Stimulated activated CD4-positive, alpha-beta T cell treated with anti-CD3 and anti-CD28 coated beads, TNF-alpha, amount 100 ng/mL, for 48 hours (primary cell): Measurements from ENCODE around the gene UNC5C.

ENCODE experiments used
- DNase-seq, 3 donors: peaks; one replicate each; pipeline ENCODE4 v3.0.0-alpha.2; 2020; ENCODE audit warnings: low read depth in 3 of 3

UNC5C gene

DNA sequence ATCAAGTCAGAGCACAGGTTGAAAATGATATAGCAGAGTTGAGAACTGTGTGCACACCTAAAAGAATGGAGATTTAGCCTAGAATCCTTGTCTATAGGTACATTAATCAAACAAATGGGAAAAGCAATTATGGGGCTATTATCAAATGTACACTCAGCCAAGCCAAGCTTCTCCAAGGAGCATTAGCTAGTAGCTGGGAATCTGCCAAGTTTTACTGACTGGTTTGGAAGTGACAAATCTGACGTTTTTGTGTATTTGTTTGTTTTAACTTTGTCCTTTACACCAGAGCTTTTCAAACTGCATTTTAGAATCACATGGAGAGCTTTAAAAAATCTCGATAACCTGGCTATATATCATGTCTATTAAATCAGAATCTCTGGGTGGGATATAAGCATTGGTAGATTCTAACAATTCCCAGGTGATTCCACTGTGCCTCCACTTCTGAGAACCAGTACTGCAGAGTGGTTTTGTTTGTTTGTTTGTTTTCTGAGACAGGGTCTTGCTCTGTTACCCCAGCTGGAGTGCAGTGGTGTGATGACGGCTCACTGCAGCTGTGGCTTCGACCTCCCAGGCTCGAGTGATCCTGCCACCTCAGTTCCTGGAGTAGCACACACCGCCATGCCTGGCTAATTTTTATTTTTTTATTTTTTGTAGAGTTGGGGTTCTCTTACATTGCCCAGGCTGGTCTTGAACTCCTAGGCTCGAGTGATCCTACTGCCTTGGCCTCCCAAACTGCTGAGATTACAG lies 279.8 kb downstream of the UNC5C start:
- DNase-seq: no peak

DNA sequence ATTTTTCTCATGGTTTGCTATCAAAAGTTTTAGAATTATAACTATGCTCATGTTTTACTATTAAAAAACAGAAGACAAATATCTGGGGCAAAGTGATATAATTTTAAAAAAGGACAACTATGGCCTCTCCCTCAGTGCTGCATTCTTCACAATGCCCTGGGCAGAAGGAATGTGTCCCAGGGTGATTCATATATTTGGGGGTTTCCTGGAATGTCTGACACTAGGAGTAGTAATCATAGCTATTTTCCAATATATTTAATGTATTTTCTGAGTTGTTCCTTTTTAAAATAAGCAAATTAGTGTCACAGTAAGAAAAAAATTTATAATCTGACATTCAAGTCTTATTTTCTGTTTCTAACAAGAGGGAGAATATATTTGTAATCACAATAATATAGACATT lies 281.7 kb downstream of the UNC5C start:
- DNase-seq: no peak

- no peak for DNase-seq
Observed at GRCh38 chr4:95265814-95266740, 282.7 kb downstream of the UNC5C start.

GRCh38 chr4:95264843-95265242 lies 283.9 kb downstream of the UNC5C start:
- DNase-seq: no peak

DNA sequence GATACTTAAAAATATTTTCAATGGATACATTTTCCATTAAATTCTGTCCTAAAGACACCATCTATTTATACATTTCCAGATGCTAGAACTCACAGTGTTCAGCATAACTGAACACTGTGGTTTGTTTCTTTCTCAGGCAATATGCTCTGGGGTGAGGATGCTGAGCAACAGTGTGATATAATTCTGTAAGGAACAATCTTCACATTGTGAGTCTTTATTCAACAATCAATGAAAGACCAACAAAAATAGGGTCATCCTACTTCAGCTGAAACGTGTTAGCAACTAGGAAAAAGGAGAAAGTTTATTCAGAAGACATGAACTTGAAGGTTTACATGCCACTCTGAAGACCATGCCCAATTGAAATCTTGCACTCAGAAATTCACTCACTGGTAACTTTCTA lies 284.8 kb downstream of the UNC5C start:
- no peak for DNase-seq

DNA sequence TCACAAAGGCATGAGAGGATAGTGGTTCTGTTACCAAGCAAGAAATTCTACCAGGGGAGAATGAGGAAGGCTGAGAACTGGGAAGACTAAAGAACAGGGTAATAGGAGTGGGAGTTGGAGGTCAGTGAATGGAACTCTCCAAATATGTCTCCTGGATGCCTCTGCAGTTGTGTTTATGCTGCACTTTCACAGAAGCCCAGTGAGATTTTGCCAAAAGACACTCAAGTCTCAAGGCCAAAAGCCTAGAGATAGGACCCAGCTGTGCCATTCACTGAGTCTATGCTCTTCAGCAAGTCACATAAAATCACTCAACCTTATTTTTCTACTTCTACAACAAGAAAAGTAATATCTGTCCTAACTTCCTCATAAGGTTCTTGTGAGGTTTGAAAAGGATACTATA lies 285.4 kb downstream of the UNC5C start:
- no peak for DNase-seq

DNA sequence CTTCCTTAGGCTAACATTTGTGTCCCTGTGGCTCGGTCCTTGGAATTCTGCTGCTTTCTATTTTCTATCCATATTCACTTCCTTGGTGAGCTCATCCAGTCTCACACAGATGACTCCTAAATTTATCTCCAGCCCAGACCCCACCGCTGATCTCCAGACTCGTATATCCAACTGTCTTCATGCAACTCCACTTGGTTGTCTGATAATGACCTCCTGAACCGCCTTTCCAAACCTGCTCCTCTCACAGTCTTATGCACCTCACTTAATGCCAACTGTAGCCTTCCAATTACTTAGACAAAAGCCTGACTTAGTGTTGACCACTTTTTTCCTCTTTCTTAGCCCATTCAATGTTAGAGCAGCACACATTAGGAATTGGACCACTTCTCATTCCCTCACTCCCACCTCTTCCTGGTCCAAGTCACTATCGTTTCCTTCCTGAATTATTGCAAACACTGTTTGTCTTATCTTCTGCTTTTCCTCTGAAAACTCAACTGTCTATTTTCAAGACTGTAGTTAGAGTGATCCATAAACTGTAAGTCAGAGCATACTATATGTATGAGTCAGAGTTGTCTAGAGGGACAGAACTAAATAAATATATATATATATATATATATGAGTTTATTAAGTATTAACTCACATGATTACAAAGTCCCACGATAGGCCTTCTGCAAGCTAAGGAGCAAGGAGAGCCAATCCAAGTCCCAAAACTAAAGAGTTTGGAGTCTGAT lies 292.5 kb downstream of the UNC5C start:
- DNase-seq: no peak

DNA sequence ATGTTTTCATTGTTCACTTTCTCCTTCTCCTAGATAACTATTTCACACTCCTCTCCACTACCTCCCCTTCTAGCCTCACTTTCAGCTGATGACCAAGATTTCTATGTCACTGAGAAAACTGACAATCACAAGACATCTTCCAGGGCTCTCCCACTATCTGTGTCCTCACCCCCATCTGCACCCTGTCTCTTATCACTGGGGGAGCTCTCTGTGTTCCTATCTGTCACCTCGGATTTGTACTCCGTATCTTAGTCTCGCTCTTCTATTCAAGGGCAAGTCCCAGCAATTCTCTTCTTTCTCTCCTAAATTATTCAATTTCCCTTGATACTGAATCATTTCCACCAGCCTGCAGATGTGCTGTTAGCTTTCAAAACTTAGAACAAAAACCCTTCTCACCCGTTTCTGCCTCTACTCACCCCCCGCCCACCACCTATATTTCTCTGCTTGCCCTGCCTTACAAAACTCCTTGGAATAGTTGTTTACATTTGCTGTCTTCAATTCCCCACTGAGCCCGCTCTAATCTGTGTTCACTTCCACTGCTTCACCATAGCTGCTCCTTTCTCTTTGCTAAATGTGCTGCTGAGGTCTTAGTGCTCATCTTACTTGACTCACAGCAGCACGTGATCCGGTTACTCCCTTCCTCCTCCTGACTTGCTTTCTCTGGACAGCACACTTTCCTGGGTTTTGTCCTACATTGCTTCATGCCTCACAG lies 293.2 kb downstream of the UNC5C start:
- no peak for DNase-seq

GRCh38 chr4:95251568-95251967 lies 297.2 kb downstream of the UNC5C start:
- DNase-seq: no peak

GRCh38 chr4:95250544-95251137 lies 298.1 kb downstream of the UNC5C start:
- no peak for DNase-seq

- no peak for DNase-seq
Observed at GRCh38 chr4:95249426-95250021, 299.2 kb downstream of the UNC5C start.

GRCh38 chr4:95248720-95249425 lies 299.9 kb downstream of the UNC5C start:
- peak in 1 of 3 donors; percentile 21 for DNase-seq

DNA sequence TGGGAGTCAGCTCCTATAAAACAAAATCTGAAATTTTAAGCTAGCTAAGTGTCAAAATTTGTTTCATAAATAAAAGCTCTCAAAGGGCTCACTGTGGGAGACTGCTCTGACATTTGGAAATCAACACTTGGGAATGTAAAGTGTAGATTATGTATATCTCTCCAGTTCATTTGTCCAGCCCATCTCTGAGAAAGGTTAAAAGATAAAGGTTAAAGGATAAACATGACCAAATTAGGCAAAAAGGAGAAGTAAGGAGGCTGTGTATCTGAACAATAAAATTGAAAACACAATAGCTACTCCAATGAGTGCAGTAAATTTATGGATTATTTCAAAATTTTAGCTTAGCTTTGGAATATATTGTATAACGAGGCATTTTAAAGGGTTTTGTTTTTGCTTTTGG lies 304.9 kb downstream of the UNC5C start:
- no peak for DNase-seq

GRCh38 chr4:95238554-95238953 lies 310.2 kb downstream of the UNC5C start:
- DNase-seq: no peak

DNA sequence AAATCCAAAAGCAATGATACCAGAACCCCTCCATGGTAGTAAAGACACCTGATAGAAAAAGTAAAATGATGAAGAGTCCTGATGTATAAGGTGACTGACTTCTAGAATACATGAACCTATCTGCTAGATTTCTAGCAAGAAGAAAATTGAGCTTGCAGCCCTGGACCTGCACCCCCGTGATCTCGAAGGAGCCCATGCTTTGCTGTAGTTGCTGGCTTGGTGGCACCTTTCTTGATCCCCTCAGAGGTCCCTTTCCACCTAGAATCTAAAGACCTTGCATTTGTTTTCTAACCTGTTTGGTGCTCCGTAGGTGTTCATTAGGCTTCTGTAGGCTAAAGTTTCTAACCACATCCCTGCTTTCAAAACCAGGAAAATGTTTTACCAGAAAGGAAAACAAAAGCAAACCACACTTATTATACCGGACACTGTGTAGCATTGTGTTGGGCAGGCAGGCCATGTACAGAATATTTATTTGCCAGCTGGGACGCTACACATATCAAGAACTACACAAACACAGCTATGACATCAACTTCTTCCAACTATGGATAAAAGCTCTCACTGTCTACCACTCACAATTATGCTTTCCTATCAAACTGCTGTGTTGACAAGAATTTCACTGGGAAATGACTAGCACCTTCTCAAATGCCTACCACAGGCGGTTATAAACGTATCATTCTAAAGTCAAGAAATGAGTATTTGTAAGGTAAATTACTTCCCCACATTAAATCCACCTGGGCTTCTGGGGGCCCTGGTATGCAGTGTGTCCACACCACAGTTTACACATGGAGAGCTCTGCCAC lies 316.2 kb downstream of the UNC5C start:
- no peak for DNase-seq

- no peak for DNase-seq
Observed at GRCh38 chr4:95231681-95232080, 317.1 kb downstream of the UNC5C start.

DNA sequence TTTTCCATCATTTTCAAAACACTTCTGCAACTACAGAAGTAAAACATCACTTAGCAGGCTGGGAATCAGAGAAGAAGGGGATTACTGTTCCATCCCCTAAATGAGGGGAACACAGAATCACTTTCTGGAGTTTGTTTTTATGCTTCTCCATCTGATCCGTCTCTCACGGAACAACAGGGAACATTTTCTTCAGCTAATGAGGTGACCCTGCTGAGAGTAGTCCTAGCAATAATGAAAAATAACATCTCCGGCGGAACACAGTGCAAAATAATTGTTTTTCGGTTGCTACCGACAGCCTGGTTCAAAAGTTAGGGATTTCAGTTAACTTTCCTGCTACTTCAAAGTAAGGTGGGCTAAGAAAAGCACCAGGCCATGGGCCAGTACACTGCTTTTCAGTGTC lies 322.9 kb downstream of the UNC5C start:
- DNase-seq: no peak

- no peak for DNase-seq
Observed at GRCh38 chr4:95224402-95224801, 324.4 kb downstream of the UNC5C start.
